Lung (tissue), 12 donors: ENCODE results near the gene FLT3. TPM values are rescaled to one million over a fixed set of nuclear protein-coding genes. Genes with fewer than 3 reads are reported as not detected.

Experiments
- ATAC-seq: fragments of 200-7000 bp; cut with Tn5 transposase; one replicate; pipeline ENCODE4 v1.9.1; 2020; ENCODE audit warnings: moderate number of reproducible peaks; ENCODE audit not compliant: insufficient read depth, low FRiP score
- DNase-seq, 3 donors: peaks; one replicate each; pipeline ENCODE4 v3.0.0-alpha.2; 2013 to 2017
- H3K27ac ChIP-seq, 2 donors: one replicate each; pipeline ENCODE4 v1.5.1; 2013; ENCODE audit warnings: mild to moderate bottlenecking in 2 of 2, moderate library complexity in 2 of 2, control low read depth in 1 of 2, inconsistent platforms in 1 of 2, low read depth in 1 of 2, low read length in 1 of 2
- H3K27me3 ChIP-seq, 3 donors: one replicate each; pipeline ENCODE4 v1.5.1; 2013; ENCODE audit warnings: low read length in 2 of 3; ENCODE audit not compliant: control insufficient read depth in 3 of 3, insufficient read depth in 3 of 3
- H3K36me3 ChIP-seq, 4 donors: one replicate each; pipeline ENCODE4 v1.5.1; 2013; ENCODE audit warnings: low read length in 4 of 4, mild to moderate bottlenecking in 1 of 4, moderate library complexity in 1 of 4; ENCODE audit not compliant: control insufficient read depth in 4 of 4, insufficient read depth in 4 of 4
- H3K4me1 ChIP-seq, 5 donors: one replicate each; pipeline ENCODE4 v1.5.1; 2013; ENCODE audit warnings: low read length in 5 of 5, mild to moderate bottlenecking in 2 of 5, moderate library complexity in 1 of 5; ENCODE audit not compliant: control insufficient read depth in 5 of 5, insufficient read depth in 5 of 5
- H3K4me3 ChIP-seq: one replicate; pipeline ENCODE4 v1.5.1; 2013; ENCODE audit warnings: mild to moderate bottlenecking, control low read depth, moderate library complexity
- H3K9ac ChIP-seq, 2 donors: one replicate each; pipeline ENCODE4 v1.5.1; 2013; ENCODE audit warnings: low read length in 2 of 2, control low read depth in 1 of 2; ENCODE audit not compliant: insufficient read depth in 1 of 2
- H3K9me3 ChIP-seq, 4 donors: one replicate each; pipeline ENCODE4 v1.5.1; 2013; ENCODE audit warnings: low read length in 3 of 4, mild to moderate bottlenecking in 1 of 4, moderate library complexity in 1 of 4; ENCODE audit not compliant: control insufficient read depth in 4 of 4, insufficient read depth in 3 of 4
- WGBS, 2 donors: extraction: QIAGEN DNeasy Blood & Tissue Kit; methylation state at CpG; one replicate each; pipeline ENCODE4 v1.1.7; 2013; 5-methylcytosine and 5-hydroxymethylcytosine counted together
- polyA plus RNA-seq, 2 donors: library from polyadenylated mRNA; stranded (reverse); fragments of 200-250 nt; gene quantifications; one replicate each; pipeline ENCODE4 v1.2.1, GENCODE V29; 2013
- total RNA-seq, 2 donors: library from RNA; depleted of rRNA in 1 of 2; stranded (reverse); fragments of >200 nt in 1 of 2; gene quantifications; one replicate each; pipeline ENCODE4 v1.2.1, GENCODE V29; 2014 to 2021
- TF ChIP-seq, protein P1 (sequence below): IDR thresholded peaks from 2 replicates; pipeline ENCODE4 v1.5.1; 2012; ENCODE audit warnings: mild to moderate bottlenecking; ENCODE audit errors: control extremely low read depth, extremely low read depth
- donor health status: control.
- donor health status: control.
- donor health status: Bipolar disorder and iron deficiency.
- donor health status: healthy.
- donor health status: DM: yes; HTN: yes; CAD: no.

Gene FLT3
- total and polyA plus RNA-seq, 4 donors = 0.43 to 1.9 (median 0.72) TPM

DNA sequence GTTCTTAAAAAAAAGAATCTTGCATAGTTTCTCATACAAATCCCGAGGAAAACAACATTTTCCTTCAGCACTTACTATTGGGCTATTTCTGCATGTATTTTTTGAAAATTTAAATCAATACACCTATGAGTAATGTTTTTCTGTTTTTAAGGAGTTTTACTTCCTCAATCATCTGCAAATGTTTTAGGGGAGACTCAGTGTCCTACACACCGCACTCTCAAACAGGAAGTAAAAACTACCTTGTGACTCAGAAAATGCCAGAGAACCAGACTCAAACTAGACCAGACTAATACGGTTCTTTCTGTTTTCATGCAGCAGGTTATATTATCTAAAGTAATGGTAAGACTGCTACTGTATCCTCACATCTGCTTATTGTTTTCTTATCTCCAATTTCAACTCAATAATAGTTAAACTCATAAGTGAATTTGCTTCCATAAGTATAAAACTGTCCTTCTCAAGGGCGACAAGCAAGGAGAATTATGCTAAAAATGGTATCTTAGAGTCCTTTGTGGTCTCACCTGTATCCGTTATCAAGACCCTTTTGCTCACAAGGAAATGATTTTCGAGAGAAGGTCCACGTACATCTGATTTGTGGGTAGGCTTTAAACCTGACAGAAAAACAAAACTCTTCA is 52.5 kb downstream of the FLT3 start:
- no peak overlapping the region for H3K9ac ChIP-seq
- H3K27ac ChIP-seq = no peak overlapping the region
- 50 to 60% methylated on average over 7 of the region's 7 CpGs for WGBS, 2 donors
- ATAC-seq (no peak), DNase-seq (no peak)
- no peaks in the 10 kb centered on the region for H3K36me3 ChIP-seq
- no peak overlapping the region for H3K4me3 ChIP-seq
- H3K4me1 ChIP-seq = peaks cover 0 to 7% (median 2%) of the 10 kb centered on the region in 5 donors
- H3K9me3 ChIP-seq = no peaks in the 10 kb centered on the region
- peaks cover 0 to 8% (median 3%) of the 10 kb centered on the region in 3 donors for H3K27me3 ChIP-seq
- TF ChIP-seq, protein P1, sequence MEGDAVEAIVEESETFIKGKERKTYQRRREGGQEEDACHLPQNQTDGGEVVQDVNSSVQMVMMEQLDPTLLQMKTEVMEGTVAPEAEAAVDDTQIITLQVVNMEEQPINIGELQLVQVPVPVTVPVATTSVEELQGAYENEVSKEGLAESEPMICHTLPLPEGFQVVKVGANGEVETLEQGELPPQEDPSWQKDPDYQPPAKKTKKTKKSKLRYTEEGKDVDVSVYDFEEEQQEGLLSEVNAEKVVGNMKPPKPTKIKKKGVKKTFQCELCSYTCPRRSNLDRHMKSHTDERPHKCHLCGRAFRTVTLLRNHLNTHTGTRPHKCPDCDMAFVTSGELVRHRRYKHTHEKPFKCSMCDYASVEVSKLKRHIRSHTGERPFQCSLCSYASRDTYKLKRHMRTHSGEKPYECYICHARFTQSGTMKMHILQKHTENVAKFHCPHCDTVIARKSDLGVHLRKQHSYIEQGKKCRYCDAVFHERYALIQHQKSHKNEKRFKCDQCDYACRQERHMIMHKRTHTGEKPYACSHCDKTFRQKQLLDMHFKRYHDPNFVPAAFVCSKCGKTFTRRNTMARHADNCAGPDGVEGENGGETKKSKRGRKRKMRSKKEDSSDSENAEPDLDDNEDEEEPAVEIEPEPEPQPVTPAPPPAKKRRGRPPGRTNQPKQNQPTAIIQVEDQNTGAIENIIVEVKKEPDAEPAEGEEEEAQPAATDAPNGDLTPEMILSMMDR = no peak

GRCh38 chr13:28046981-28047380 is 53.4 kb downstream of the FLT3 start:
- Histone ChIP-seq H3K9ac (no peak overlapping the region), H3K4me3 (no peak overlapping the region), H3K4me1 (peaks cover 0 to 7% (median 2%) of the 10 kb centered on the region in 5 donors), H3K36me3 (no peaks in the 10 kb centered on the region), H3K27me3 (peaks cover 0 to 8% (median 3%) of the 10 kb centered on the region in 3 donors), H3K9me3 (no peaks in the 10 kb centered on the region), H3K27ac (no peak overlapping the region)
- DNase-seq = no peak
- TF ChIP-seq, protein P1 = no peak
- WGBS, 2 donors = 69 to 90% methylated on average over 4 of the region's 4 CpGs
- no peak for ATAC-seq

DNA sequence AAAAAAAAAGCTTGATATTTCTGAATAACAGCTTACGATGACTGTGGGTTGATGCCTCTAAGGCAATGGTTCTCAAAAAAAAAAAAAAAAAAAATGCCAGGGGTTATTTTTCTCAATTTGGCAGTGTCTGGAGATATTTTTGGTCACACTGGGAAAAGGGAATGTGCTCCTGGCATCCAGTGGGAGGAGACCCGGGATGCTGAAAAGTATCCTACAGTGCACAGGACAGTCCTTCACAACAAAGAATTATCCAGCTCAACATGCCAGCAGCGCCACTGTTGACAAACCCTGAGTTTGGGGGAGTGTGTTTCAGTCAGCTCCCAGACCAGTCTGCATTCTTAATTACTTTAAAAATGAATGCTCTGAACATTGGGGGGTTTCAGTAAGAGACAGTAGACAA is 54.5 kb downstream of the FLT3 start:
- WGBS, 2 donors = 67 to 90% methylated on average over 3 of the region's 3 CpGs
- Histone ChIP-seq H3K9me3 (no peaks in the 10 kb centered on the region), H3K4me1 (peaks cover 0 to 7% (median 2%) of the 10 kb centered on the region in 5 donors), H3K27me3 (peaks cover 0 to 8% (median 3%) of the 10 kb centered on the region in 3 donors), H3K36me3 (no peaks in the 10 kb centered on the region), H3K4me3 (no peak overlapping the region), H3K9ac (no peak overlapping the region), H3K27ac (no peak overlapping the region)
- TF ChIP-seq, protein P1 = no peak
- DNase-seq (no peak), ATAC-seq (no peak)

DNA sequence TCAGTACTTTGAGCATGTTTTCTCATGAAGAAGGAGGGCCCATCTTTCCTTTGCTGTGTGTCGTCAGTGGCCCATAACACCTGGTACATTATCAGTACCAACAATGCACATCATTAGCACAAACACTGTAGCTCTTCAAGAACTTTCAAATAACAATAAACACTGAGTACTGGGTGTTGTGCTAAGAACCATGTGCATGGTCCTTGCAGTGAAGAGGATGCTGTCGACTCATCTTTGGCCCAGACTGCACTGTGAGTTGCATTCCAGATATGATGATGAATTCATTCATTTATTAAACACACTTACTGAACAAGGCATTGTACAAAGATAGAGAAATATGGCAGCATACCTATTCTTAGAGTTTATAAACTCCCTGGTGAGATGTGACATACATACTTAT is 55.8 kb downstream of the FLT3 start:
- TF ChIP-seq, protein P1 = no peak
- no peak overlapping the region for H3K9ac ChIP-seq
- no peaks in the 10 kb centered on the region for H3K36me3 ChIP-seq
- DNase-seq (no peak), ATAC-seq (no peak)
- no peak overlapping the region for H3K4me3 ChIP-seq
- H3K9me3 ChIP-seq = no peaks in the 10 kb centered on the region
- no peak overlapping the region for H3K27ac ChIP-seq
- peaks cover 0 to 7% (median 0%) of the 10 kb centered on the region in 3 donors for H3K27me3 ChIP-seq
- WGBS, 2 donors = 87 to 92% methylated on average over 2 of the region's 2 CpGs
- H3K4me1 ChIP-seq = peaks cover 0 to 4% (median 0%) of the 10 kb centered on the region in 5 donors
